PC-9 (cell line): ENCODE results near the gene GPR173.

Experiments
- EZH2 ChIP-seq: fragments of 200-600 bp; sonication (generic); IDR thresholded peaks from 2 replicates; pipeline ENCODE4 v1.8.0; 2017; ENCODE audit warnings: antibody characterized with exemption, low read depth
- TF ChIP-seq, protein P1 (sequence below): fragments of 200-600 bp; sonication (generic); conservative IDR thresholded peaks from 2 replicates; pipeline ENCODE4 v1.6.1; 2017; ENCODE audit warnings: mixed run types, antibody characterized with exemption, mild to moderate bottlenecking, moderate library complexity

DNA sequence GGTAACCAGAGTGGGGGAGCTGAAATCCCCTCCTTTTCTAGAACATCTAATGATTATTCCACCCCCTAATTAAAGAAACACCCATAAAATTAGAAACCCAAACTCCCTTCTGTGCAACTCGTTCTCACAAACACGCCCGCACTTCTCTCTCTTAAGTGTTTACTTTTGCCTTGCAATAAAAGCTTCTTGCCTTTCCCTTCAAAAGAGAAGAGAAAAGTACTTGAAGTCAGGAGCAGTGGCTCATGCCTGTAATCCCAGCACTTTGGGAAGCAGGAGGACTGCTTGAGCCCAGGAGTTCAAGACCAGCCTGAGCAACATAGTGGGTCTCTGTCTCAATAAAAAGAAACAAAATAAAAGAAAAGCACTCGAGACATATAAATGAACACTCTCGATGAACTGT, 3.6 kb upstream of the GPR173 start:
- TF ChIP-seq, protein P1, sequence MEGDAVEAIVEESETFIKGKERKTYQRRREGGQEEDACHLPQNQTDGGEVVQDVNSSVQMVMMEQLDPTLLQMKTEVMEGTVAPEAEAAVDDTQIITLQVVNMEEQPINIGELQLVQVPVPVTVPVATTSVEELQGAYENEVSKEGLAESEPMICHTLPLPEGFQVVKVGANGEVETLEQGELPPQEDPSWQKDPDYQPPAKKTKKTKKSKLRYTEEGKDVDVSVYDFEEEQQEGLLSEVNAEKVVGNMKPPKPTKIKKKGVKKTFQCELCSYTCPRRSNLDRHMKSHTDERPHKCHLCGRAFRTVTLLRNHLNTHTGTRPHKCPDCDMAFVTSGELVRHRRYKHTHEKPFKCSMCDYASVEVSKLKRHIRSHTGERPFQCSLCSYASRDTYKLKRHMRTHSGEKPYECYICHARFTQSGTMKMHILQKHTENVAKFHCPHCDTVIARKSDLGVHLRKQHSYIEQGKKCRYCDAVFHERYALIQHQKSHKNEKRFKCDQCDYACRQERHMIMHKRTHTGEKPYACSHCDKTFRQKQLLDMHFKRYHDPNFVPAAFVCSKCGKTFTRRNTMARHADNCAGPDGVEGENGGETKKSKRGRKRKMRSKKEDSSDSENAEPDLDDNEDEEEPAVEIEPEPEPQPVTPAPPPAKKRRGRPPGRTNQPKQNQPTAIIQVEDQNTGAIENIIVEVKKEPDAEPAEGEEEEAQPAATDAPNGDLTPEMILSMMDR: no peak
- TF ChIP-seq EZH2: no peak
